NCI-H510A treated with DMSO at 0.1 percent for 48 hours (cell line): ENCODE results near the gene BTNL9.
"Not testable (repeated sequence)": the region's sequence is repeated elsewhere in the genome, so short reads cannot be mapped to it uniquely, and the experiment has no call there.

Experiments
- DNase-seq: peaks from one replicate; lab custom pipeline; 2025; lab: John Stamatoyannopoulos, UW

The BTNL9 gene

DNA sequence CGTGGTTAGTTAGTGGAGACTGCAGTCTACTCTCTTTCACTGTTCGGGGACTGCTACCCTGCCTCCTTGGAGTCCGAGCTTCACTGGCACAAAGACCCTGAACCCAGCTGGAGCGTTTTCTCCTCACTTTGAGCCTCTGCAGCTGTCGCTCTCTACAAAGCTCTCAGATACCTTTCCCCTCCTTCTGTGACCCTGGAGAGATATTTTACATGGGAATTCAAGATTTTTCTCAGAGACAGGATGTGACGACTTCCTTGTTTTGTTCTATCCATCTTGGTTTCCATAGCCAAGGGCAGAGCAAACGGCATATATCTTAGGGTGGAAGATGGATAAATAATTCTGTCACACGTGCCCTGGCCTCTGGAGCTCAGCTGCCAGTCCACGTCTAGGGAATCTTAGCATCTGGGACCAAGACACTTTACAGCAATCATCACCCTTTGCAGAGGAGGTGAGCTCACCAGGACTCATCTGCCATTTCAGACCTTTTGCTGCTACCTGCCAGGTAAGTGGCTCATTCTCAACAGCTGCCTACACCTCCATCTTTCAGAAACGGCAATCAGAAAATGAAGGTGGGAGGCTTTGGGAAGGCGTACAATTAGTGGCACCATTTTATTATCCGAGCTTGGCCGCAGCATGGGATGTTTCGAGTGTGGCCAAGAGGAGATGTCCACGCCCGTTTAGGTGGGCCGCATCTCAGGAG lies at the start of gene BTNL9:
Gene BTNL9, plus strand, starts transcription at position 336 of the 700 bp plus-strand sequence. CDS start 5,224 bp downstream, outside the sequence.
- DNase-seq = no peak

DNA sequence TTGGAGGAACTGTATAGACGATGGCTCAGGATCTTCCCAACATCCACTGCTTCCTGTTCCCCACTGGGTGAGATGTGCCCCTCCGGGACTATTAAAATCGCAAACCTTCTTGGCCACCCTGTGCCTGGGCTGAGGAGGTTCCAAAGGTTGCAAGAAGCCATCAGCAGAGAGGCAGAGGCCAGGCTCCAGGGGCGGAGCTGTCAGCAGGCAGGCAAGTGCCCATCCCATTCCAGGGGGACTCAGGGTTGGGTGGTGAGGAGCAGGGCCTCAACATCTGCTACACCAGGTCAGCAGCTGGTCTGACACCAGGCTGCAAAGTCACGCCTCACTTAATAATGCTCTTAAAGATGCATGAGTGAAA lies 49.2 kb upstream of the BTNL9 start:
- no peak for DNase-seq

DNA sequence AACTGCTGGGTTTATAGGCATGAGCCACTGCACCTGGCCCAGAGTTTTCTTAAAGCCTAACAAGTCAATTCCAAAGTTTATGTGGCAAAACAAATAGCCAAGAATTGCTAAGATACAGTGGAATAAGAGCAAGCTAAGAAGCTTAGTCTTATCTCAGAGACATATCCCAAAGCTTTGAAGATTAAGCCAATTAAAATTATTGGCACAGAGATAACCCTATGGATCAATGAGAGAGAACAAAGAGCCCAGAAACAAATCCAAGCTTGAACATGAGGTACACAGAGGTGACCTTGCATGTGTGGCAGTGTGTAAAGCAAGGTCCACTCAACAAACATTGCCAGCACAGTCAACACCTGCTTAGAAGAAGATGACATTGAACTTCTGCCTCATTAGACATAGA lies 38.1 kb upstream of the BTNL9 start:
- DNase-seq = no peak

GRCh38 chr5:181005791-181006190 lies 34.3 kb upstream of the BTNL9 start:
- no peak for DNase-seq

DNA sequence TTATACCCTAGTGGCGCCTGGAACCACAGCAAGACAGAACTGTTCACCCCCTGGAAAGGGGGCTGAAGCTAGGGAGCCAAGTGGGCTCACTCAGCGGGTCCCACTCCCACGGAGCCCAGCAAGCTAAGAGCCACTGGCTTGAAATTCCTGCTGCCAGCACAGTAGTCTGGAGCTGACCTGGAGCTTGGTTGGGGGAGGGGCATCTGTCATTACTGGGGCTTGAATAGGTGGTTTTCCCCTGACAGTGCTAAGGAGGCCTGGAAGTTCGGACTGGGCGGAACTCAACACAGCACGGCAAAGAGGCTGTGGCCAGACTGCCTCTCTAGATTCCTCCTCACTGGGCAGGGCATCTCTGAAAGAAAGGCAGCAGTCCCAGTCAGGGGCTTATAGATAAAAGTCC lies 31.9 kb upstream of the BTNL9 start:
- no peak for DNase-seq

GRCh38 chr5:181010018-181010417 lies 30.0 kb upstream of the BTNL9 start:
- DNase-seq = not testable (repeated sequence)

DNA sequence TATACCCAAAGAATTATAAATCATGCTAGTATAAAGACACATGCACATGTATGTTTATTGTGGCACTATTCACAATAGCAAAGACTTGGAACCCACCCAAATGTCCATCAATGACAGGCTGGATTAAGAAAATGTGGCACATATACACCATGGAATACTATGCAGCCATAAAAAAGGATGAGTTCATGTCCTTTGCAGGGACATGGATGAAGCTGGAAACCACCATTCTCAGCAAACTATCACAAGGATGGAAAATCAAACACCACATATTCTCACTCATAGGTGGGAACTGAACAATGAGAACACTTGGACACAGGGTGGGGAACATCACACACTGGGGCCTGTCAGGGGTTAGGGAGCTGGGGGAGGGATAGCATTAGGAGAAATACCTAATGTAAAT lies 25.4 kb upstream of the BTNL9 start:
- DNase-seq = not testable (repeated sequence)

DNA sequence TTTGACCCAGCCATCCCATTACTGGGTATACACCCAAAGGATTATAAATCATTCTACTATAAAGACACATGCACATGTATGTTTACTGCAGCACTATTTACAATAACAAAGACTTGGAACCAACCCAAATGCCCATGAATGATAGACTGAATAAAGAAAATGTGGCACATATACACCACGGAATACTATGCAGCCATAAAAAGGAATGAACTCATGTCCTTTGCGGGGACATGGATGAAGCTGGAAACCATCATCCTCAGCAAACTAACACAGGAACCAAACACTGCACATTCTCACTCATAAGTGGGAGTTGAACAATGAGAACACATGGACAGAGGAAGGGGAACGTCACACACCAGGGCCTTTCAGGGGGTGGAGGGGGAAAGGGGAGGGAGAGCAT lies 22.6 kb upstream of the BTNL9 start:
- not testable (repeated sequence) for DNase-seq

DNA sequence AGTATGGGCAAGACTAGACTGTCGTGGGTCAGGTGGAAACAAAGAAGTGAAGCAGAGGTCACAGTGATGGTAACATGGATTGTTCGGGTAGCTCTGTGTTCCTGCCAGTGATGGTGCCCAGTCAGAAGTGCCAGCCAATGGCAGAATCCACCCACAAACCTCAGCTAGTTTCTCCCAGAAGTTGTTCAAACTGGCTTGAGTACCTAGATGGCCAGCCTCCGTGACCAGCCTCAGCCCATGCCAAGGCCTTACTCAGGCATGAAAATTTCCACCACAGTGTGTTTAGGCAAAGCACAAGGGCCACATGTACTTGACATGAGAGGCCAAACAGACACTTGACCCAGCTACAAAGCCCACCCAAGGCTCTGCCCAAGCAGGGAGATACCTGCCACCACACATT lies 19.4 kb upstream of the BTNL9 start:
- no peak for DNase-seq

DNA sequence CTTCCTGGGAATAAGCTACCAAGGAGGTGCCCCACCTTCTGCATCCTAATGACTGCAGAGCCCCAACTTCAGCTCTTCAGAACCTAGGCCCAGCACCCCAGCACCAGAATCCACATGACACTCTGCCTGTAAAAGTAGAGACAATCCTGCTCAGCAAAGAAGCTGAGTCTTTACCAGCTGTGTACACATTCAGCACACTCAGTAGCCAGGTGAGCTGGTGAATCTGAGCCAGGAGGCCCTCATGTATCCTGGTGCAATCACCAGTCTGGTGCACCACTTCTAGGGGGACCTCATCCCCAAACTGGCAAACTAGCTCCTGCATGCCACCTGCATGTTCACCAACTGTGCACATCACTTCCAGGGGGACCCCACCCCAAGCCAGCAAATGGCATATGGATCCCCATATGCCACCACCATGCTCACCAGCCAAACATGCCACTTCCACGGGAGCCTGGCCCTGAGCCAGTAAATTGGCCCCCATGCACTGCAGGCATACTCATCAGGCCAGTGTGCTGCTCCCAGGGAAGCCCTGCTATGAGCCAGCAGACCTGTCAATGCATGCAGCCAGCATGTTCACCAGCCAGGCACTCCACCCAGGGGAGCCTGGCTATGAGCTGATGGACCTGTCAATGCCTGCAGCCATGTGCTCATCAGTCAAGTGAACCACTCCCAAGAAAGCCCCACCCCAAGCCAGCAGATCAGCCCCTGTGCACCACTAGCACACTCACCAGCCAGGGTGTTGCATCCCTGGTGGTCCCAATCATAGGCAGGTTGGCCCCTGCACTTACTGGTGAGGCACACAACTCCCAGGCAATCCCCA lies 15.6 kb upstream of the BTNL9 start:
- DNase-seq = no peak

GRCh38 chr5:181027452-181028031 lies 12.5 kb upstream of the BTNL9 start:
- DNase-seq = no peak

GRCh38 chr5:181028032-181028819 lies 11.8 kb upstream of the BTNL9 start:
- DNase-seq = no peak

DNA sequence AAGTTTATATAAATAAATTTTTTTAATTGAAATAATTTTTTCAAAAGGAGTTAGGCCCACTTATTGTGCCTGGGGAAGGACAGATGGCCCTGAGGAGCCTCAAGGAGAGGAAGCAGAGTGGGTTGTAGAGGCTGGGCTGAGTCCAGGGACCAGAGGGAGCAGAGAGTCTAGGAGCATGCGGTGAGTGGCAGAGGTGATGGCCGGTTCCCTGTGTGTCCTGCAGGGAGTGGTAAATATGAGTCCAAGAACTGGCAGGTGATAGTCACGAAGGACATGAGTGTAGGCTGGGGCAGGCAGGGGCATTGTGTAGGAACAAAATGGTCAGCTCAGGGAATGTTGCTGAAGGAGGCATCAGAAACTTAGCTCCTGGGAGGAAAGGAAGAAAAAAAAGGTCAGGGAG lies 8.3 kb upstream of the BTNL9 start:
- no peak for DNase-seq

- no peak for DNase-seq
Measured at GRCh38 chr5:181035991-181036815, 3.9 kb upstream of the BTNL9 start.

DNA sequence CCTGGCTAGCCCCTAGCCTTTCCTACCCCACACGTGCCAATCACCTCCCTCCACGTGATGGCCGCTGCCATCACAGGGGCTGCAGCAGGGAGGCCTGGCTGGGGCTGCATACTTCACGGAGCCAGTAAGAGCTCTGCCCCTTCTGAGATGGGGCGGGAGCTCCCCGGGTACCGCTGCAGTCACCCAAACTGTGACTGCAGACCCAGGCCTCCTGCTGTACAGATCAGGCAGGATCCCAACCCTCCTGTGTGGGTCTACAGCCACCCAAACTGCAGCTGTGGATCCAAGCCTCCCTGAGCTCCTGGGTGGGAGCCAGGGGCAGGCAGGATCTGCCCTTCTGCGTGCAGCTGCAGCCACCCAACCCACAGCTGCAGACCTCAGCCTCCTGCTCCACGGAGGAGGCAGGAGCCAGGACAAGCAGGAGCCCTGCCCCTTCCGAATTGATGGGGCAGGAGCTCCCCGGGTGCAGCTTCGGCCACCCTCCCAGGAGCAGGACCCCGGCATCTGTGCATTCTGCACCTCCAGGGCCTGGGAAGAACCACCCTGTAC lies 3.2 kb upstream of the BTNL9 start:
- DNase-seq = no peak

DNA sequence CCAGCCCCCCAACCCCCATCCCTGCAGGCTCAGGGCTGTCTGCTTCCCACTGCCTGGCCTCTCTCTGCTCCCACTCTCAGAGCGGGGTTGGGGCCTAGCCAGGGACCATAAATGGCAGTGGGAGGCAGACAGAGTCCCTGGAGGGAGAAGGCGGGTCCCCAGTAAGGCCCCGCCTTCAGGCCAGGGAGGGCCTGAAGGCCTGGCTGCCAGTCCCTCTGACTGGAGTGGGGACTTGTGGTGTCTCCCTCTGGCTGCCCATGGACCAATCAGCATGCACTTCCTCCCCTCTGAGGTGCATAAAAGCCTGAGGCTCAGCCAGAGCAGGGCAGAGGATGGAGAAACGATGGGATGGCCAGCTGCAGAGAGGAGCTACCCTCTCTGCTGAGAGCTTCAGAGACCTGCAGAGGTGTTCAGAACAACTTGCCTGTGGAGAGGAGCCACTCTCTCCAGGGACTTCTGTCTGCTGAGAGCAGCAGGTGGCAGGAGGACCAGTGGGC lies 2.7 kb upstream of the BTNL9 start:
- DNase-seq = no peak

DNA sequence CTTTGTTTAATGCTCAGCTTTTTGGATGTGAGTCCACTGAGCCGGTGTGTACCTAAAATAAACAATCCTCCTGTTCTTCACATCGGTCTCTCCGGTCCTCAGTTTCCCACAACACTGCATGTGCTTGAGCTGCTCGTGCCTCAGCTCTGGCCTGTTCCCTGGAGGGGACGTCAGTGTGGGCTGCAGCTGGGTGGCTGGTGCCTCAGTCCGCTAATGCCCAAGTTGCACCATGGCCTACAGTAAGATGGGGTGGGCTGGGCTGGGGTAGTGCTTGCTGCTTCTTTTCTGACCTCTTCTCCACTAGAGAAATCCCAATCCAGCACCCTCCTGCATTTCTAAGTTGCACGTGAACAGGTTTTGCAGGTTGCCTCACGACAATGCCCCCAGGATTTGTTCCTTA lies 595 bp upstream of the BTNL9 start:
- no peak for DNase-seq

GRCh38 chr5:181040631-181040945 lies 522 bp downstream of the BTNL9 start:
- no peak for DNase-seq

GRCh38 chr5:181041043-181041442 lies 977 bp downstream of the BTNL9 start:
- DNase-seq = no peak

GRCh38 chr5:181042036-181042713 lies 2.1 kb downstream of the BTNL9 start:
- DNase-seq = no peak

- DNase-seq = no peak
Measured at GRCh38 chr5:181042722-181043121, 2.7 kb downstream of the BTNL9 start.
